Naive thymus-derived CD4-positive, alpha-beta T cell (primary cell): Measurements from ENCODE around the gene ADAMTSL5. TPM values are rescaled to one million over a fixed set of nuclear protein-coding genes. Genes with fewer than 3 reads are reported as not detected.

Experiments
- ATAC-seq: fragments of 150-1000 bp; cut with Tn5 transposase; 2 replicates; pipeline ENCODE4 v1.10.0; 2021; ENCODE audit warnings: mild to moderate bottlenecking, moderate library complexity
- CTCF ChIA-PET: fragments of 350-600 bp; sonication (Branson Sonifier 250); formaldehyde crosslinking; loops from one replicate; lab custom pipeline; 2021; ENCODE audit warnings: antibody characterized with exemption; lab: Charles Lee
- POLR2A ChIA-PET: fragments of 350-600 bp; sonication (Branson Sonifier 250); formaldehyde crosslinking; loops from one replicate; lab custom pipeline; 2021; ENCODE audit warnings: antibody characterized with exemption, inconsistent platforms; lab: Charles Lee
- DNase-seq, 9 donors: peaks; one replicate each; pipeline versions ENCODE4 v3.0.0 to v3.0.0-alpha.2; 2020 to 2022; ENCODE audit warnings: mixed read lengths in 1 of 9
- H3K27ac ChIP-seq: one replicate; pipeline ENCODE4 v1.7.0; 2013; ENCODE audit warnings: mild to moderate bottlenecking, low read depth, low read length, moderate library complexity
- H3K27me3 ChIP-seq, 2 donors: one replicate each; pipeline ENCODE4 v1.7.0; 2013; ENCODE audit warnings: low read length in 2 of 2, mild to moderate bottlenecking in 2 of 2, moderate library complexity in 2 of 2; ENCODE audit not compliant: control insufficient read depth in 2 of 2, insufficient read depth in 2 of 2
- H3K36me3 ChIP-seq, 3 experiments: 1 replicate in 2 of 3; 2 replicates in 1 of 3; pipeline ENCODE4 v1.7.0; 2013; ENCODE audit warnings: low read length in 3 of 3, mild to moderate bottlenecking in 3 of 3, moderate library complexity in 1 of 3; ENCODE audit not compliant: insufficient read depth in 3 of 3, control insufficient read depth in 2 of 3
- H3K4me1 ChIP-seq, 2 donors: one replicate each; pipeline ENCODE4 v1.7.0; 2013; ENCODE audit warnings: low read length in 2 of 2, mild to moderate bottlenecking in 2 of 2, moderate library complexity in 1 of 2; ENCODE audit not compliant: control insufficient read depth in 2 of 2, insufficient read depth in 2 of 2
- H3K4me3 ChIP-seq: 2 replicates; pipeline ENCODE4 v1.7.0; 2013; ENCODE audit warnings: mild to moderate bottlenecking, low read length
- H3K9me3 ChIP-seq, 3 experiments: 1 replicate in 2 of 3; 2 replicates in 1 of 3; pipeline ENCODE4 v1.7.0; 2013; ENCODE audit warnings: low read length in 3 of 3; ENCODE audit not compliant: control insufficient read depth in 2 of 3
- H3K27ac Mint-ChIP-seq, 9 donors: one replicate each; pipeline ENCODE4 v1.8.0; 2020 to 2022; ENCODE audit warnings: mixed read lengths in 9 of 9, mild to moderate bottlenecking in 8 of 9, moderate library complexity in 5 of 9, inconsistent platforms in 2 of 9
- H3K27me3 Mint-ChIP-seq, 5 donors: one replicate each; pipeline ENCODE4 v1.8.0; 2021 to 2022; ENCODE audit warnings: mixed read lengths in 5 of 5, mild to moderate bottlenecking in 1 of 5
- H3K36me3 Mint-ChIP-seq, 5 donors: one replicate each; pipeline ENCODE4 v1.8.0; 2020 to 2022; ENCODE audit warnings: mixed read lengths in 5 of 5, mild to moderate bottlenecking in 3 of 5, inconsistent platforms in 1 of 5
- H3K4me1 Mint-ChIP-seq, 7 donors: one replicate each; pipeline ENCODE4 v1.8.0; 2020 to 2022; ENCODE audit warnings: mixed read lengths in 7 of 7, mild to moderate bottlenecking in 3 of 7, inconsistent platforms in 1 of 7
- H3K4me3 Mint-ChIP-seq, 10 donors: one replicate each; pipeline ENCODE4 v1.8.0; 2020 to 2022; ENCODE audit warnings: mild to moderate bottlenecking in 10 of 10, mixed read lengths in 10 of 10, moderate library complexity in 6 of 10, inconsistent platforms in 2 of 10
- H3K9me3 Mint-ChIP-seq, 11 donors: one replicate each; pipeline ENCODE4 v1.8.0; 2020 to 2022; ENCODE audit warnings: mixed read lengths in 11 of 11, mild to moderate bottlenecking in 4 of 11, inconsistent platforms in 1 of 11, moderate library complexity in 1 of 11
- intact Hi-C, 2 donors: fragments of 100-400 bp; cut with micrococcal nuclease; formaldehyde crosslinking; loops; one replicate each; pipeline ENCODE4 v1.15.1; 2023
- polyA plus RNA-seq, 2 donors: library from polyadenylated mRNA; unstranded; fragments of 300-500 nt; fragmentation: Illumina TruSeq; gene quantifications; one replicate each; pipeline ENCODE4 v1.2.3, GENCODE V29; 2021
- total RNA-seq, 6 experiments: library from RNA in 5 of 6; stranded (reverse) in 5 of 6; gene quantifications; 1 replicate in 5 of 6; 2 replicates in 1 of 6; pipeline ENCODE4 v1.2.3 and lab custom pipeline; 2021 to 2026

ADAMTSL5 gene
- total and polyA plus RNA-seq, 7 experiments from 2014 or later = 3.6 to 9.9 (median 6.0) TPM

- DNase-seq = no peak
- Histone ChIP-seq H3K36me3 (no peaks in the 10 kb centered on the region), H3K27ac (no peak overlapping the region), H3K4me1 (peaks cover 16 to 27% of the 10 kb centered on the region in 2 donors), H3K9me3 (no peaks in the 10 kb centered on the region), H3K27me3 (peaks cover 0 to 6% of the 10 kb centered on the region in 2 donors), H3K4me3 (no peak overlapping the region)
- Mint-ChIP-seq H3K27me3 (peaks cover 0 to 6% (median 0%) of the 10 kb centered on the region in 5 donors), H3K4me3 (peak overlapping the region in 2 of 10 donors; percentile 20 to 58), H3K27ac (no peak overlapping the region), H3K4me1 (peaks cover 0 to 9% (median 5%) of the 10 kb centered on the region in 7 donors), H3K36me3 (no peaks in the 10 kb centered on the region), H3K9me3 (no peaks in the 10 kb centered on the region)
- POLR2A ChIA-PET = interaction anchor here (0.7 to 1.4 kb wide), 4 partner anchors 9 to 198 kb away, joined by 3 to 5 read pairs (median 4); partner anchors contain the start of gene CIRBP
- no peak for ATAC-seq
- intact Hi-C loops = loop anchor here in 1 of 2 donors (5.0 kb wide), 1 partner anchor 291 kb away; no protein-coding TSS in a partner anchor
- CTCF ChIA-PET = interaction anchor here (1.9 kb wide), 1 partner anchor 21 kb away, joined by 4 read pairs; no protein-coding TSS in a partner anchor
These were observed 46.2 kb downstream of the ADAMTSL5 start for GRCh38 chr19:1466461-1467214.

GRCh38 chr19:1466018-1466460, 46.8 kb downstream of the ADAMTSL5 start:
- peaks cover 10 to 21% of the 10 kb centered on the region in 2 donors for H3K4me1 ChIP-seq
- ChIA-PET CTCF (interaction anchor here (1.9 kb wide), 1 partner anchor 21 kb away, joined by 4 read pairs; no protein-coding TSS in a partner anchor), POLR2A (interaction anchor here (0.6 to 1.4 kb wide), 6 partner anchors 9 to 501 kb away, joined by 3 to 5 read pairs (median 4); partner anchors contain the start of gene CIRBP)
- no peak overlapping the region for H3K27ac Mint-ChIP-seq
- H3K9me3 Mint-ChIP-seq = no peaks in the 10 kb centered on the region
- DNase-seq (no peak), ATAC-seq (no peak)
- H3K4me1 Mint-ChIP-seq = peaks cover 0 to 6% (median under 1%) of the 10 kb centered on the region in 7 donors
- H3K27me3 ChIP-seq = peaks cover 0 to 6% of the 10 kb centered on the region in 2 donors
- intact Hi-C loops = loop anchor here in 1 of 2 donors (5.0 kb wide), 1 partner anchor 291 kb away; no protein-coding TSS in a partner anchor
- no peak overlapping the region for H3K4me3 ChIP-seq
- peak overlapping the region in 1 of 10 donors; percentile 58 for H3K4me3 Mint-ChIP-seq
- H3K27me3 Mint-ChIP-seq = peaks cover 0 to 4% (median 0%) of the 10 kb centered on the region in 5 donors
- no peaks in the 10 kb centered on the region for H3K36me3 ChIP-seq
- no peaks in the 10 kb centered on the region for H3K36me3 Mint-ChIP-seq
- no peak overlapping the region for H3K27ac ChIP-seq
- no peaks in the 10 kb centered on the region for H3K9me3 ChIP-seq

GRCh38 chr19:1465191-1466016, 47.4 kb downstream of the ADAMTSL5 start:
- peaks cover 6 to 19% of the 10 kb centered on the region in 2 donors for H3K4me1 ChIP-seq
- ChIA-PET POLR2A (interaction anchor here (0.6 to 1.1 kb wide), 4 partner anchors 10 to 501 kb away, joined by 3 to 5 read pairs (median 4); partner anchors contain the start of gene CIRBP), CTCF (interaction anchor here (1.9 kb wide), 1 partner anchor 20 kb away, joined by 4 read pairs; no protein-coding TSS in a partner anchor)
- H3K27me3 Mint-ChIP-seq = peaks cover 0 to 4% (median 0%) of the 10 kb centered on the region in 5 donors
- intact Hi-C loops = loop anchor here in 1 of 2 donors (5.0 kb wide), 1 partner anchor 292 kb away; no protein-coding TSS in a partner anchor
- no peak overlapping the region for H3K27ac ChIP-seq
- no peaks in the 10 kb centered on the region for H3K9me3 ChIP-seq
- DNase-seq (no peak), ATAC-seq (peak; percentile 36)
- peaks cover 0 to 6% (median 0%) of the 10 kb centered on the region in 7 donors for H3K4me1 Mint-ChIP-seq
- H3K36me3 ChIP-seq = no peaks in the 10 kb centered on the region
- no peaks in the 10 kb centered on the region for H3K36me3 Mint-ChIP-seq
- H3K9me3 Mint-ChIP-seq = no peaks in the 10 kb centered on the region
- H3K4me3 Mint-ChIP-seq = no peak overlapping the region
- no peak overlapping the region for H3K4me3 ChIP-seq
- H3K27ac Mint-ChIP-seq = no peak overlapping the region
- peaks cover 0 to 6% of the 10 kb centered on the region in 2 donors for H3K27me3 ChIP-seq

GRCh38 chr19:1461862-1462261, 51.0 kb downstream of the ADAMTSL5 start:
- intact Hi-C loops = no loop called here
- H3K36me3 ChIP-seq = no peaks in the 10 kb centered on the region
- peaks cover 0 to 2% of the 10 kb centered on the region in 2 donors for H3K4me1 ChIP-seq
- no peak overlapping the region for H3K4me3 ChIP-seq
- Mint-ChIP-seq H3K27me3 (peaks cover 0 to 18% (median 4%) of the 10 kb centered on the region in 5 donors), H3K9me3 (peaks cover 0 to 2% (median 0%) of the 10 kb centered on the region in 11 donors), H3K4me1 (peaks cover 0 to 3% (median 0%) of the 10 kb centered on the region in 7 donors), H3K4me3 (no peak overlapping the region), H3K36me3 (peaks cover 0 to 4% (median 0%) of the 10 kb centered on the region in 5 donors), H3K27ac (no peak overlapping the region)
- DNase-seq (no peak), ATAC-seq (no peak)
- no peak overlapping the region for H3K27ac ChIP-seq
- POLR2A ChIA-PET = no interaction called here
- peaks cover 0 to 2% of the 10 kb centered on the region in 2 donors for H3K27me3 ChIP-seq
- CTCF ChIA-PET = no interaction called here
- no peaks in the 10 kb centered on the region for H3K9me3 ChIP-seq

- Histone ChIP-seq H3K9me3 (no peaks in the 10 kb centered on the region), H3K27me3 (peaks cover 0 to 5% of the 10 kb centered on the region in 2 donors), H3K36me3 (no peaks in the 10 kb centered on the region), H3K27ac (no peak overlapping the region), H3K4me1 (peaks cover 5 to 11% of the 10 kb centered on the region in 2 donors), H3K4me3 (no peak overlapping the region)
- POLR2A ChIA-PET = interaction anchor here (1.0 kb wide), 1 partner anchor 11 kb away, joined by 4 read pairs; no protein-coding TSS in a partner anchor
- intact Hi-C loops = no loop called here
- H3K4me1 Mint-ChIP-seq = peaks cover 0 to 9% (median 5%) of the 10 kb centered on the region in 7 donors
- no peak for ATAC-seq
- peaks cover 0 to 27% (median 9%) of the 10 kb centered on the region in 5 donors for H3K27me3 Mint-ChIP-seq
- peaks cover 0 to 3% (median 0%) of the 10 kb centered on the region in 11 donors for H3K9me3 Mint-ChIP-seq
- H3K27ac Mint-ChIP-seq = no peak overlapping the region
- H3K36me3 Mint-ChIP-seq = peaks cover 0 to 4% (median 0%) of the 10 kb centered on the region in 5 donors
- H3K4me3 Mint-ChIP-seq = no peak overlapping the region
- CTCF ChIA-PET = no interaction called here
- no peak for DNase-seq
These were observed 52.5 kb downstream of the ADAMTSL5 start for GRCh38 chr19:1460033-1460995.
